SJSA1 (cell line): ENCODE measurements around the gene EXTL1. TPM values are rescaled to one million over a fixed set of nuclear protein-coding genes. Genes with fewer than 3 reads are reported as not detected.

Source experiments
- DNase-seq, 2 experiments: peaks; one replicate each; pipeline ENCODE4 v3.0.0-alpha.2; 2015 to 2020; ENCODE audit warnings: low spot score in 2 of 2, low read depth in 1 of 2
- H3K27ac ChIP-seq: fragments of 250-450 bp; sonication (Bioruptor Pico); 2 replicates; pipeline ENCODE4 v1.5.1; 2020; ENCODE audit warnings: mild to moderate bottlenecking, moderate library complexity
- H3K27me3 ChIP-seq: fragments of 250-450 bp; sonication (Bioruptor Pico); replicated peaks from 2 replicates; pipeline ENCODE4 v1.5.1; 2020; ENCODE audit warnings: mild to moderate bottlenecking, moderate library complexity
- H3K36me3 ChIP-seq: fragments of 250-450 bp; sonication (Bioruptor Pico); 2 replicates; pipeline ENCODE4 v1.5.1; 2020; ENCODE audit warnings: mild to moderate bottlenecking
- H3K4me1 ChIP-seq: fragments of 250-450 bp; sonication (Bioruptor Pico); replicated peaks from 2 replicates; pipeline ENCODE4 v1.6.1; 2021; ENCODE audit warnings: mild to moderate bottlenecking
- H3K4me3 ChIP-seq: fragments of 250-450 bp; sonication (Bioruptor Pico); 2 replicates; pipeline ENCODE4 v1.5.1; 2020; ENCODE audit warnings: mild to moderate bottlenecking
- H3K9me3 ChIP-seq: fragments of 250-450 bp; sonication (Bioruptor Pico); replicated peaks from 2 replicates; pipeline ENCODE4 v1.5.1; 2020; ENCODE audit warnings: mild to moderate bottlenecking
- total RNA-seq: library from RNA; depleted of rRNA; stranded (reverse); fragments of >200 nt; shearing (Covaris generic); gene quantifications from 2 replicates; pipeline ENCODE4 v1.2.3, GENCODE V29; 2014

EXTL1 gene
- total RNA-seq, 1 experiment from 2014 or later, result 0.08 TPM

DNA sequence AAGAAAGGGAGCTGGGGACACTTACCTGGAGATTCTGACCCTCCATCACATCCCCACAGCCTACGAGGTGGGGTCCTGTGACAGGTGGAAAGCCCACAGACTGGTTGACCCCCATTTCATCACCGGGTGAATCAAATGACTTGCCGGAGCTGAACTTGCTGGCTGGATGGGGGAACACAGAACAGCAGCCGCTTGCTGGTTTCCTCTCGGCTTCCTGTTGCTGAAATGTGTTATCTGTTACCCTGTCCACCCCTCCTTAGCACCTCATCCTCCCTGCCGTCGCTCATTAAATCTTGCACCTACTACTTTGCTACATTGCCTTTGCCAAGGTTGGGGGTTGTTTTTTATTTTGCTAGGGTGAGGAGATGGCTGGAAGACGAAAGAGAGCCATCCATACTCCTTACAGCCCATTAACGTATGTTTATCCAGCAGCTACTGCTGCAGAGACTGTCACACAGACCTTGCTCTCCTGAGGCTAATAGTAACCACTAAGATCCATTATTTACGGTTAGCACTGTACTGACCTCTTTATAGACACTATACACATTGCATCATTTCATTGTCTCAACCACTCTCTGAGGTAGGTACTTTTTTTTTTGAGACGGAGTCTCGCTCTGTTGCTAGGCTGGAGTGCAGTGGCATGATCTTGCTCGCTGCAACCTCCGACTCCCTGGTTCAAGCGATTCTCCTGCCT is 30.7 kb upstream of the EXTL1 start:
- H3K4me3 ChIP-seq, result no peak overlapping the region

GRCh38 chr1:25991937-25992688 is 29.5 kb upstream of the EXTL1 start:
- Histone ChIP-seq H3K27ac (no peak overlapping the region), H3K4me1 (peaks cover 5% of the 10 kb centered on the region), H3K27me3 (no peaks in the 10 kb centered on the region), H3K36me3 (no peaks in the 10 kb centered on the region; the same call in 1 of the 2 replicates), H3K4me3 (no peak overlapping the region), H3K9me3 (no peaks in the 10 kb centered on the region)
- no peak for DNase-seq

More for the DNA sequence above, 30.7 kb upstream of the EXTL1 start:
- Histone ChIP-seq H3K4me1 (no peaks in the 10 kb centered on the region), H3K27ac (no peak overlapping the region), H3K9me3 (no peaks in the 10 kb centered on the region), H3K36me3 (peaks cover 2% of the 10 kb centered on the region; the same call in 1 of the 2 replicates), H3K27me3 (no peaks in the 10 kb centered on the region)
- no peak for DNase-seq

DNA sequence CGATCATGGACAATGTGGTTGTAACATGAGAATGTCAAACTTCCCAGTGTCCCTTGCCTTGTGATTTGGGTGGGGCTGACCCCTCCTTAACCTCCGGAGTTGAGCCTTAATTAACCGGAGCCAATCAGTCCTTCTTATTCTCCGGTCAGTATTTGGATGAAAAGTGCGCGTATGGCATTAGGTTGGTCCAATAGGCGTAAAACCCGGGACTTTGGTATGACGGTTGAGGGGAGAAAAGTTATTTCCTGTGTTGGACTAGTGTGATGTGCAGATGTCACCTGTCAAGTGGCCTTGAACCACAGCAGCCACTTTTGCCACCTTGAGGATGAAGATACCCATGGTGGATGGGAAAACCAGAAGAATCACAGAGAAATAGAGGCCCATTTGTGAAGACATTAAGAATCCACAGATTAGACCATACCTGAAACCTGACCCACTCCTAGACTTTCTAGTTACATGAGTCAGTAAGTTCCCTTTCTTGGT is 28.8 kb upstream of the EXTL1 start:
- Histone ChIP-seq H3K4me1 (peaks cover 8% of the 10 kb centered on the region), H3K9me3 (no peaks in the 10 kb centered on the region), H3K36me3 (no peaks in the 10 kb centered on the region; the same call in 1 of the 2 replicates), H3K27me3 (no peaks in the 10 kb centered on the region), H3K27ac (no peak overlapping the region), H3K4me3 (no peak overlapping the region)
- no peak for DNase-seq

DNA sequence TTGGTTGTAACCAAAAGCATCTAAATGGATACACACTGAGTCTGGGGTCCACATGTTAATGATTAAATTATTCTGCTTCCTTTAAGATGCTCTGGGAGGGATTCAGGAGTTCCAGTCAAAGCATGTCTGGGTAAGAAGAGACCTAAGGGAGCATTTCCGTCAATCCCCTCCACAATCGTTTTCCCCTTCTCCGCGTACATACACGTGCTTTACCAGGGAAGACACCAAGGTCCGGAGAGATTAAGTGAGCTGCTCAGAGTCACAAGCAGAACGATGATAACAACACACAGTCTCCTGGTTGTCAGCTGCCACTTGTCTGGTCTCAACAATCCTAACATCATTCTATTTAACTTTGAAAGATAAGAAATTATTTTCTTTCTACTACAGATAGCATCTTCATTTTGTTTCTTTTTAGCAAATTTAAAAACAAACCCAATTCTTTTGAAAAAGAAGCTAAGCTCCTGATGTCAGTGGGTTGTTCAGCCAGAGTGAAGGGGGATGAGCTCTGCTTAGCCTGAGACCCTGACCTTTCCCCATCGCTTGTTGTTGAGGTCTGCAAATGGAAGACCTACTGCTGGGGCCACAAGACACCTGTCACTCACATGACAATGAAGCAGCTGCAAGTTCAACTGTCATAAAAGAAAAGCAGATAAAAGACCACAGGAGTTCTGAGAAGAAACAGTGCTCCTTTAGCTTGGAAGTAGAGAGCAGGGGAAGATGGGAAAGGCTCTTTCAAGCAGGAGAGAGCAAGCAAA is 28.2 kb upstream of the EXTL1 start:
- no peaks in the 10 kb centered on the region; the same call in 1 of the 2 replicates for H3K36me3 ChIP-seq
- H3K4me3 ChIP-seq, result no peak overlapping the region
- H3K27ac ChIP-seq, result no peak overlapping the region
- H3K27me3 ChIP-seq, result no peaks in the 10 kb centered on the region
- no peaks in the 10 kb centered on the region for H3K9me3 ChIP-seq
- H3K4me1 ChIP-seq, result peaks cover 10% of the 10 kb centered on the region
- no peak for DNase-seq

- H3K9me3 ChIP-seq, result no peaks in the 10 kb centered on the region
- no peak overlapping the region for H3K27ac ChIP-seq
- H3K4me1 ChIP-seq, result peaks cover 13% of the 10 kb centered on the region
- no peaks in the 10 kb centered on the region for H3K27me3 ChIP-seq
- no peak for DNase-seq
- no peak overlapping the region for H3K4me3 ChIP-seq
- no peaks in the 10 kb centered on the region; the same call in 1 of the 2 replicates for H3K36me3 ChIP-seq
These were observed 27.0 kb upstream of the EXTL1 start for GRCh38 chr1:25994402-25995150.

- H3K9me3 ChIP-seq, result no peaks in the 10 kb centered on the region
- peak overlapping the region; percentile 47 for H3K4me3 ChIP-seq
- peak in 1 of 2 experiments; percentile 12 for DNase-seq
- no peaks in the 10 kb centered on the region for H3K27me3 ChIP-seq
- H3K4me1 ChIP-seq, result peaks cover 13% of the 10 kb centered on the region
- H3K36me3 ChIP-seq, result no peaks in the 10 kb centered on the region; the same call in 1 of the 2 replicates
- peak overlapping the region; percentile 6; the same call in 1 of the 2 replicates for H3K27ac ChIP-seq
These were observed 24.4 kb upstream of the EXTL1 start for GRCh38 chr1:25996966-25997827.

DNA sequence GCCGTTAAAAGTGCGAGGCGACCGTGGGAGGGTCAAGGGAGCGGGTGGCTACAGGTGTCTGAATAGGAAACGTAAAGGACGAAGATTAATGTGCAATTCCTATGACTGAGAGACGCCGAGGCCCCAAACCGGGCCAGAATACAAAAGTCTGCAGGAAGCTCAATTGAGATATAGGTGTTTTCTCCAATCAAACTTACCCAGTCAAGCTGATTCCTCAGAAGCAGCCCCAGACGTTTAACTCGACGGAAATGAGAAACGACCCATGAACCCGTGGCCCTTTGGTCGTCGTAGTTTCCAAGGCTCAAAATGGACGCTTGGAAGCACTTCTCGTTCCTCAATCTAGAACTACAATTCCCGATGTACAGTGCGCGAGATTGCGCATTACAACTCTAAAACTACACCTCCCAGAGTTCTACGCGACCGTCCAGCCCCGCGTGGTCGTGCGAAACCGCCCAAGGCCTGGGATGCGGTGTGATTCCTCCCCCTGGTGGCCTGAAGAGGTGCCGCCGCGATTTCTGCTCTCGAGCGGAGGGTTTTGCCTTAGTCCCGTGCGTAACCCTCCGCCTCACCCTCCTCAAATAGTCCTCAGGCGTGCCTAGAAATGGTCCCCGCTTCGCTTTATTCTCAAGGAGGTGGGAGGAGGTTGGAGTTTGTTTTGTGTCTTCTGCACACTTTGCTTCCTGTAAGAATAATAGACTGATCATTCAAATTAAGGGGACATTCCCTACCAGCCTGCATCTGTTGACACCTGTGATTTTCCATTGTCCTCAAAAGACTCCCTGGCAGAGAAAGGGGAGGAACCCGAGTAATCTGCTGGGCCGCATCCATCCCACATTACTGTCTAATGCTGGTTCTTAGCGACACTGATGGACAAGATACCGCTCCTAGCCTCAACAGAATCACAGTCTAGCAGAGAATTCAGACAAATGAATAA is 23.5 kb upstream of the EXTL1 start, which contains the start of gene PAFAH2:
Gene PAFAH2 (minus strand): TSS at position 236 of the 934 bp plus-strand sequence. CDS start 7,247 bp downstream, outside the sequence.
- Histone ChIP-seq H3K4me3 (peak within 1 kb of the TSS; percentile 47), H3K36me3 (no peaks in the 10 kb centered on the region; the same call in 1 of the 2 replicates), H3K27me3 (no peaks in the 10 kb centered on the region), H3K27ac (peak within 1 kb of the TSS; percentile 6; the same call in 1 of the 2 replicates), H3K4me1 (peaks cover 13% of the 10 kb centered on the region), H3K9me3 (no peaks in the 10 kb centered on the region)
- peak; percentile 95 to 98 for DNase-seq

DNA sequence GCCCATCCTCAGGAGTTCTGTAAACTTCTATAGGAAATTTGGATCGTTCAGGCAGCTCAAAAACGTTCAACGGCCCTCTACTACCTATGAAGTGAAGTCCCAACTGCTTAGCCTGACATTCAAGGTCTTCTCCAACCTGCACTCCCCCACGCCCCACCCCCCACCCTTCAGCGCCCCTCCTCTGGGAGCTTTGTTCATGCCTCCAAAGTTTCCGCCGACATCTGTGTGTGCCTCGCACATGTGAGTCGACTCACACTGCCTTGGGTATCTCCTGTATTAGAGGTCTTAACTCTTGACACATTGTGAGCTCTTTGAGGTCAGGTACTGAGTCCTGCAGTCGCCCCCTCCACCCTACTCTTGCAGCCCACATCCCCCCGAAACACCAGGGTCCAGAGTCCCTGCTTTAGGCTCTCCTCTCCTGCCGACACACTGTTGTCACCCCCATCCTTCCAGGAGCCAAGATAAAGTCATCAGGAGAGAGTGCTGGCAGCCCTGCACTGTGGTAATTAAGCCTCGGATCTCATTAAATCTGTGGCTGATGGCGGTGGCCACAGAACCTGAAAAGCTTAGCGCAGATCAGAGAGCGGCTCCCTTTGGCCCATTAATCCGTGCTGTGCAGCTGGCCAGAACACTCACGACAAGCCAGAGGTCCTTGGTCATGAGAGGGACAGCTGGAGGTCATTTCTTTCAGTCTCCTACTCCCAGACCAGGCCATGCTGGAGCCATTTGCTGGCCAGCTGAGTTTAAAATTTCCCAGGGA is 22.4 kb upstream of the EXTL1 start:
- Histone ChIP-seq H3K27ac (no peak overlapping the region), H3K9me3 (no peaks in the 10 kb centered on the region), H3K4me3 (no peak overlapping the region), H3K36me3 (no peaks in the 10 kb centered on the region), H3K4me1 (peaks cover 13% of the 10 kb centered on the region), H3K27me3 (no peaks in the 10 kb centered on the region)
- no peak for DNase-seq

GRCh38 chr1:26003262-26003661 is 18.3 kb upstream of the EXTL1 start:
- peaks cover 4% of the 10 kb centered on the region for H3K4me1 ChIP-seq
- no peaks in the 10 kb centered on the region for H3K27me3 ChIP-seq
- no peaks in the 10 kb centered on the region for H3K36me3 ChIP-seq
- no peaks in the 10 kb centered on the region for H3K9me3 ChIP-seq
- H3K4me3 ChIP-seq, result no peak overlapping the region
- no peak overlapping the region for H3K27ac ChIP-seq
- no peak for DNase-seq

DNA sequence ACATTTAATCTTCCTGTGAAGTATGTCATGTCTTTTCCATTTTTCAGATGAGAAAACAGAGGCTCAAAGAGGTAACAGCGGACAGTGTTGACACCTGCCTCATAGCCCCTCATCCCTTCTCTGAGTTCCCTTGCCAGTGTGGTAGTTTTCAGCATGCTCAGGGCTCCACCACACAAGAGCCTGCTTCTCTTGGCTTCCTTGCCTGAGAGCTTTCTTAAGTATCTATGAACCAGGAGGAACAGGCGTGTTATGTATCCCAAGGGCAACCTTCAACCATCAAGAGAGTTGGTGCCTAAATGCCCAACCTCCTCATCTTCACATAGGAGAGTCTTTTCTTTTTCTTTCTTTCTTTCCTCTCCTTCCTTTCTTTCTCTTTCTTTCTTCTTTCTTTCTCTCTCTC is 17.8 kb upstream of the EXTL1 start:
- H3K27ac ChIP-seq, result no peak overlapping the region
- H3K9me3 ChIP-seq, result no peaks in the 10 kb centered on the region
- no peaks in the 10 kb centered on the region for H3K36me3 ChIP-seq

More for the DNA sequence above, 17.8 kb upstream of the EXTL1 start:
- no peak for DNase-seq
- no peaks in the 10 kb centered on the region; the same call in 1 of the 2 replicates for H3K4me1 ChIP-seq
- no peaks in the 10 kb centered on the region for H3K27me3 ChIP-seq
- H3K4me3 ChIP-seq, result no peak overlapping the region
